Glomerular endothelial cell (primary cell): ENCODE data around the gene CASKIN2. TPM values are rescaled to one million over a fixed set of nuclear protein-coding genes. Genes with fewer than 3 reads are reported as not detected.
"Not testable (repeated sequence)": the region's sequence is repeated elsewhere in the genome, so short reads cannot be mapped to it uniquely, and the experiment has no call there.

Source experiments
- DNase-seq: peaks from one replicate; pipeline ENCODE4 v3.0.0-alpha.2; 2011; ENCODE audit warnings: low read depth, low spot score; ENCODE audit errors: extremely low read depth
- total RNA-seq: library from RNA; depleted of rRNA; stranded (reverse); fragments of >200 nt; gene quantifications from 2 replicates; pipeline ENCODE4 v1.2.3, GENCODE V29; 2015

Gene CASKIN2
- total RNA-seq, 1 donor from 2014 or later: 21.3 TPM

DNA sequence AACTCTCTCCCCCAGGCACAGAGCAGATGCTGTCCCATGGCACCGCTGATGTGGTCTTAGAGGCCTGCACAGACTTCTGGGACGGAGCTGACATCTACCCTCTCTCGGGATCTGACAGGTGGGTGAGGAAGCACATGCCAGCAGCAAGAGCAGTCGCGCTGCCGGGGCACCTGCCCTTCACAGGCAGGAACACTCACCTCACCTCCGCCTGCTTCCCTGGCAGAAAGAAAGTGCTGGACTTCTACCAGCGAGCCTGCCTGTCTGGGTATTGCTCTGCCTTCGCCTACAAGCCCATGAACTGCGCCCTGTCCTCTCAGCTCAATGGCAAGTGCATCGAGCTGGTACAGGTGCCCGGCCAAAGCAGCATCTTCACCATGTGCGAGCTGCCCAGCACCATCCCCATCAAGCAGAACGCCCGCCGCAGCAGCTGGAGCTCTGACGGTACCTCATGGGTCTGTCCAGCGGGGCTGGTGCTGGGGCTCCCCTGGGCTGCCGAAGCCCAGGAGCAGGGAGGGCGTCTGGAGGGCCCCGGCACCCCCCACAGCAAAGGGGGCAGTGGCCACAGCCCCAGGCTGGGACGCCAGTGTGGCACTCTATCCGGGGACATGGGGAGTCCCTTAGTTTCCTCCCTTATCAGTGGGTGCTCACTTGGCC lies 21.7 kb downstream of the CASKIN2 start:
- no peak for DNase-seq

DNA sequence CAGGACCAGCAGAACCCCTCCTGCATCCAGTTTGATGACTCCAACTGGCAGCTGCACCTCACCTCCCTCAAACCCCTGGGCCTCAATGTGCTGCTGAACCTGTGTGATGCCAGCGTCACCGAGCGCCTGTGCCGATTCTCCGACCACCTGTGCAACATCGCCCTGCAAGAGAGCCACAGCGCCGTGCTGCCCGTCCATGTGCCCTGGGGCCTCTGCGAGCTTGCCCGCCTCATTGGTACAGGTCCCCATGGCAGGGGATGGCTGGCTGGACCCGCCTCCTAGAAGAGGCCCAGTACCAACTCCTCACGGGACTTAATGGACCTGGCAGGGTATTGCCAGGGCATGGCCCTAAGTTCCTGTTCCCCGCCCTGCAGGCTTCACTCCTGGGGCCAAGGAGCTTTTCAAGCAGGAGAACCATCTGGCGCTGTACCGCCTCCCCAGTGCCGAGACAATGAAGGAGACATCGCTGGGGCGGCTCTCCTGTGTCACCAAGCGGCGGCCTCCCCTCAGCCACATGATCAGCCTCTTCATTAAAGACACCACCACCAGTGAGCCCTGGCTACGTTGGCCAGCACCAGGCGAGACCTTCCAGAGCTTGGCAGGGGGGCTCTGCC lies 22.7 kb downstream of the CASKIN2 start:
- no peak for DNase-seq

DNA sequence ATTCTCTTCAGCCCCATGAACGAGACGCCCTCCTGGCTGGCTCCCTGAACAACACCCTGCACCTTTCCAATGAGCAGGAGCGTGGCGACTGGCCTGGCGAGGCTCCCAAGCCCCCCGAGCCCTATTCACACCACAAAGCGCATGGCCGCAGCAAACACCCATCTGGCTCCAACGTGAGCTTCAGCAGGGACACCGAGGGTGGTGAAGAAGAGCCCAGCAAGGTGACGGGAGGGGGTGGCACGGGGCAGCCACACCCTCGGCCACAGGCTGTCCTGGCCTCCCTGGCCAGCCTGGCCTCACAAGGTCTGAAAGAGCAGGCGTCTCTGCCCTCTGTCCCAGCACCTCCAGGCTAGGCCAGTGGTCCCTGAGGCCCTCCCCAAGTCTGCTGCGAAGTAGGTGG lies 23.7 kb downstream of the CASKIN2 start:
- no peak for DNase-seq

DNA sequence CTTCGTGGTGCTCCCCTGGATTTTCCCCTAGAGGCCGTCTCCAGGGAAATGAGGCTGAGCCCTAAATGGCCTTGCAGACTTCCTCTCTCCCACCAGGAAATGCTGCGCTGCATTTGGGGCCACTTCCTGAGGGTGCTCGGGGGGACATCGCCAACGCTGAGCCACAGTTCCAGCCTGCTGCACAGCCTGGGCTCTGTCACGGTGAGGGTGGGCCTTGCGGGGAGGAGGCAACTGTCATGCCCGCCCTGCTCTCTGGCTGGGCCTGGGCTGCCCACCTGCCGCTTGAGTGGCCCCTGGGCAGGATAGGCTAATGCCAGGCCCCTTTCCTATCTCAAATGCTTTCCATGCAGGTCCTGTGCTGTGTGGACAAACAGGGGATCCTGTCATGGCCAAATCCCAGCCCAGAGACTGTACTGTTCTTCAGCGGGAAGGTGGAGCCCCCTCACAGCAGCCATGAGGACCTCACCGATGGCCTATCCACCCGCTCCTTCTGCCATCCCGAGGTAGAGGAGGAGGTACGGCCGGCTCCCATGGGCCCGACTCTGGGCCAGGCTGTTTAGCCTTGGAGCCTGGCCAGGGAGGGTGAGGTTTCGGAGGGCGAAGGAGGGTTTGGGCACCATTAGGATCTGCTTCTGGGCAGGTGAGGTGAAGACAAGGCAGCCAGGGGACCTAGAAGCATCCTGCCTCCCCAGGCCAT lies 24.2 kb downstream of the CASKIN2 start:
- no peak for DNase-seq

DNA sequence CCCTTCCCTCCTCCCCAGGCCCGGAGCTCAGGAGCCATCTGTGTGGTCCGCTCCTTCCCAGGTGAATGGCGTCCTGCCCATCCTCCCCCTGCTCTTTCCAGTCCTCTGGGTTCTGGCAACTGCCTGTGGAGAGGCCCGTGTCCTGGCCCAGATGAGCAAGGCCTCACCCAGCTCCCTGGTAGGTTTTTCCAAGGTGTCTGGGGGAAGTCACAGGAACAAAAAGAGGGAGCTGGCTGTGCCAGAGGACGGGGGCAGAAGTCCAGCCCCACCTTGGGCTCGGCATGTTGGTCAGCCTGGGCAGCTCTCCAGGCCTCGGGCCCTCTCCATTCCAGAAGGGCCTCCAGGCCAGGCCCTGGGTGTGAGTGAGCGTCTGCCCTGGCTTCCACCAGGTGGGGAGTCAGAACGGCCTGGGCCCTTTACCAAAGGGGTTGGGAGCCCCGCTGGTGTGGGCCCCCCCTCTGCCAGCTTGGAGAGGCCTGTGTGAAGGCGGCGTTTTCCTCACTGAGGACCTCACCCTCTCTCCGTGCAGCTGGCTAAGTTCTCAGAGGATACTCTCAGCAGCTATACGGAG lies 25.1 kb downstream of the CASKIN2 start:
- DNase-seq: no peak

DNA sequence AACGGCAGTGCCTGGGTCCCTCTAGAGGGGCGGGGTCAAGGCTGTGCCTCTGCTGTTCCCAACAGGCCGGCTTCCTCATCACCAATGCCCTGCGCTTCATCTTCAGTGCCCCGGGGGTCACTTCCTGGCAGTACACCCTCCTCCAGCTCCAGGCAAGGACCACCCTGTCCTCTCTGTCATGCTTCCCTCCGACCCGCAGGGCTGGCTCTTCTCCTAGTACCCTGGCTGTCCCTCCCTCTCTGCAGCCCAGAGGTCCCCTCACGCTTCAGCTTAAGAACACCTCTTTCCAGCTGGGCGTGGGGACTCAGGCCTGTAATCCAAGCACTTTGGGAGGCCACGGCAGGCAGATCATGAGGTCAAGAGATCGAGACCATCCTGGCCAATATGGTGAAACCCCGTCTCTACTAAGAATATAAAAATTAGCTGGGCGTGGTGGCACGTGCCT lies 25.8 kb downstream of the CASKIN2 start:
- DNase-seq: no peak

DNA sequence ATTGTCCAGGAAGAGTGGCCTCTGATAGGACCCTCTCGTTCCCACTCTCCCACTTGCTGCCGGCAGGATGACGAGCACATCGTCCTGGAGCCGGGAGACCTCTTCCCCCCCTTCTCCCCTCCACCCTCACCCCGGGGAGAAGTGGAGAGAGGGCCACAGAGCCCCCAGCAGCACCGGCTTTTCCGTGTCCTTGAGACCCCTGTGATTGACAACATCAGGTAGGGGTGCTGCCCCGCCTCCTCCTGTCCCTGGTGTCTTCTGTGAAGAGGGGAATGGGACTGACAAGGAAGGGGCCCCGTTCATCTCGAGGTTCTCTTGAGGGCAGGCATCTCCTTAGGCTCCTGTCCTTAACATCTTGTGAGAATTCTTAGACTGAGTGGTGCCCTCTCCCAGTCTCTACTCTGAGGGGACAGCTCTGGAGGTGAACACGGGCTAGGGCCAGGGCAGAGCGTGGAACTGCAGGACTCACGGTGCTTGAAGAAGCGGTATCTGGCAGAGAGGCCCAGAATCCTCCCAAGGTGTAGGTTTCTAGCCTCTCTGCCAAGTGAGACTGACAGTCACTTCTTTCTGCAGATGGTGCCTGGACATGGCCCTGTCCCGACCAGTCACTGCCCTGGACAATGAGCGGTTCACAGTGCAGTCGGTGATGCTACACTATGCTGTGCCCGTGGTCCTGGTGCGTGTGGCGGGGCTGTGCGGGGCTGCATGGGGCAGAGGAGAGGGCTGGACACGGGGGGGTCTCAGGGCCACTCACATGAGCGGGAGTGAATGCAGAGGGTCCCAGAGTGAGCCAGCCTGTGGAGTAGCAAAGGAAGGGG lies 26.4 kb downstream of the CASKIN2 start:
- no peak for DNase-seq

DNA sequence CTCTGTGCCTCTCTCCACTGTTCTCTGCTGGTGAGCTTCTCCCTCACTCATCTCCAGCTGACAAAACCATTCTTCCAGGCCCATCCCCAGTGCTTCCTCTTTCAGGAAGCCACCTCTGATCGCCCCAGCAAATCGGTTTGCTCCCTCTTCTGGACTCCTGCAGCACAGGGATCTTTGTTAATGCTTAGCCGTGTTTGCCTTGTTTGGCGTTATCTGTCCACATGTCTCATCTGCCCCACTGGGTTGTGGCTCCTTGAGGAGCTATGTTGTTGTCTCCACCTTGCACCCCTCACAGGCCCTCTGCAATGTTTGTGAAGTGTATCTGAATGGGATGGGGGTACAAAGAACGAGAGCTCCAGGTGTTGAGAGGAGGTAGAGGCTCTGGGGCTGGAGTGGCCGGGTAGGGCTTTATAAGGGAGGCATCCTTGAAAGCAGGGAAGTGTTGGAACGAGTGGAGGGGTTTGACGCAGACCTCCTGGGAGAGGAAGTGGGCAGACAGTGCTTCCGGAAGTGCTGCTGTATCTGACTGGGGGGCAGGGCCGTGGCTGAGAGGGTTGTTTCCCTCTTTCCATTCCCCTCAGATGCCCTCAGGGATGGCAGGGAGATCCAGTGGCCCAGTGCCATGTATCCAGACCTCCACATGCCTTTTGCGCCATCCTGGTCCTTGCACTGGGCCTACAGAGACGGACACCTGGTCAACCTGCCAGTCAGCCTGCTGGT lies 27.8 kb downstream of the CASKIN2 start:
- DNase-seq: no peak

DNA sequence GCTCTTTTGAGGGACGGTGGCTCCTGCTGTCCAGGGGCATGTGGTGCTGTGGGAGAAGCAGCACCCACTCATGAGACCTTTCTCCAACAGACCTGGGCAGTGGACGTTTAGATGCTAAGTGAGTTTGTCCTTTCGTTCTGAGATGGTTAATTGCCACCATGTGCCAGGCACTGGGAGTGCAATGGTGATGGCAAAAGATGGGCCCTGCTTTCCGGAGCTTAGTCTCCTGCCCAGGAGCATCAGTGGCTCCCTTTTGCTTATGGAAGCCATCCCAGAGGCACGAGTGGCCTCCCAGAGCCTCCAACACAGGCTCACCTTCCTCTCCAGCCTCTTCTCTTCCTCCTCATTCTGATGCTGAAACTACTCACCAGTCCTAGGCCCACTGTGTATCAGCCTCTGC lies 28.4 kb downstream of the CASKIN2 start:
- no peak for DNase-seq

DNA sequence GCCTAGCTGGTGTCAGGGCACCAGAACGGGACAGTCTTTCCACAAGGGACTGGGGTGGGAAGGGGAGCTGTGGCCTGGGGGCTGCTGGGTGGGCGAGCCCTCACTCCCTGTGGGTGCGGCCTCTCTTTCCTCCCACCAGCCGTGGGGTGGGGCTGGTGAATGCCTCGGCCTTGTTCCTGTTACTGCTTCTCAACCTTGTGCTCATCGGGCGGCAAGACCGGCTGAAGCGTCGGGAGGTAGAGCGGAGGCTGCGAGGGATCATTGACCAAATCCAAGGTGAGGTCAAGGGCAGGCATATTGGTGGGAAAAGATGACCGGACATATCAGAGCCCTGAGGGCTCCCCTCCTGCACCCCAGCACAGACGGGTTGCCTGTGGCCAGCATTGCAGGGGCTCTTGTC lies 29.2 kb downstream of the CASKIN2 start:
- DNase-seq: no peak

DNA sequence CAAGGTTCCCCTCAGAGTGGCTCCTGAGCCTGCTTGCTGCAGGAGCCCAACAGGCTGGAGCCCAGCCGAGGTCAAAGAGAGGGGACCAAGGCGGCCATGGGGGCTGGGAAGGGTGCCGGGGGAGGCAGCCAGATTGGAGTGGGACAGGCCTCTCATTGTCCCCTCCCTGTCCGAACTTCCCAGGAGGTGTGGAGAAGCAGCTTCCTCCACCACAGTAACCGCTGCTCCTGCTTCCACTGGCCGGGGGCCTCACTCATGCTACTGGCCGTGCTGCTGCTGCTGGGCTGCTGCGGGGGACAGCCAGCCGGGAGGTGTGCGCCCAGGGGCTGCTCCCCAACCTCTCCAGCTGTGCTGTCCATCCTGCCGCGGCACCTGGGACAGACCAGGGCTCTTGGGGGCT lies 29.6 kb downstream of the CASKIN2 start:
- DNase-seq: no peak

DNA sequence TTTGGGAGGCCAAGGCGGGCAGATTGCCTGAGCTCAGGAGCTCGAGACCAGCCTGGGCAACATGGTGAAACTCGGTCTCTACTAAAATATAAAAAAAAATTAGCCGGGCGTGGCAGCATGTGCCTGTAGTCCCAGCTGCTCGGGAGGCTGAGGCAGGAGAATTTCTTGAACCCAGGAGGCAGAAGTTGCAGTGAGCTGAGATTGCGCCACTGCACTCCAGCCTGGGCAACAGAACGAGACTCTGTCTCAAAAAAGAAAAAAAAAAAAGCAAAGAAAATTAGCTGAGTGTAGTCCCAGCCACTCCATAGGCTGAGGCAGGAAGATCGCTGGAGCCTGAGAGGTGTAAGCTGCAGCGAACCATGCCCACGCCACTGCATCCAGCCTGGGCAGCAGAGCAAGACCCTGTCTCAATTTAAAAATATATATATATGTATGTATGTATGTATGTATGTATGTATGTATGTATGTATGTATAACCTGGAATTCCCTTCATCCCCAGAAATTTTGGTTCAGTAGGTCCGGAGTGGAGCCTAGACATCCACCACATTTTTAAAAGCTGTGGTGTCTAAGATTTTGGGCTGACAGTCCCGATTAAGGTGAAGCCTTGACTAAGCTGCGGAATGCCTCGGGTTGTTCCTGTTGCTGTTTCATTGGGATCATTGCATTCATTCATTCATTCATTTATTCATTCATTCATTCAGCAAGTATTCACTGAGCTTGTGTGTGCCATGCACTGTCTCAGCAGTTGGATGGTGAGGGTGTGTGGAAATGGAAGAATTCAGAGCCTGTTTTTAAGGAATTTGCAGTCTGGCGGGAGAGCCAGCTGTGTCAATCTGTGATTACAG lies 33.0 kb downstream of the CASKIN2 start:
- no peak for DNase-seq

DNA sequence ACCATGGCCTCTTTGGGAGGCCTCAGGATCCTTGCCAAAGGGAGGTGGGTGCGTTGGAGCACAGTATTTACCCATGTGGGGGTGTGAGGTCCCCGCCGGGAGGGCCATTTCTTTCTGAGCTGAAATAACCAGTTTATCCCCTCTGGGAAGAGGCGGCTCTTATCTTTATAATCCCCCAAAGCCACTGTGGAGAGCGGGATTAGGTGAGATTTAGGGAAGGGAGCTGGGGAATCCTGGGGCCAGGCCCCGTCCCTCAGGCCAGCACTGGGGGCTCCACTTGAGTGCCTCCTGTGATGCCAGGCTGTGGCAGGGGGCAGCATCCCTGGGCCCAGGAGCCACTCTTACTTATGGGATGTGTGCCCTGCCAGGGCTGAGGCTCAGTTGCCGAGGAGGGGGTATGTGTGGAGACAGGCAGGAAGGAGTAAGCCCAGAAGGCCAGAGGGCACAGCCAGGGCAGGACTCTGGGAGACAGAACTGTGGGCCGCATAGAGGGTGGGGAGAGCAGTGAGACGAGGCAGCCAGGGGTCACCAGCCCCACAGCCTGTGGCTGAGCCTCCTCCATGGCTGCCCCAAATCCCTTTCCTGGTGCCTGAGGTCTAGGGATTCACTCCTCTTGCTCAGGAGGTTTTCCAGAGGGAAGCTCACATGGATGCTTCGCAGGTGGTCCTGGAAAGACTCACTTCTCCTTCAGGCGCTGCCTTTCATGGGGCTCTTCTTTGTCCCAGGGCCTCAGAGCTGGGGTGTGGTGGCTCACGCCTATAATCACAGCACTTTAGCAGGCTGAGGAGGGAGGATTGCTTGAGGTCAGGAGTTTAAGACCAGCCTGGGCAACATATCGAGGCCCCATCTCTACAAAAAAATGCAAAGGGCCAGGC lies 33.9 kb downstream of the CASKIN2 start:
- DNase-seq: no peak

DNA sequence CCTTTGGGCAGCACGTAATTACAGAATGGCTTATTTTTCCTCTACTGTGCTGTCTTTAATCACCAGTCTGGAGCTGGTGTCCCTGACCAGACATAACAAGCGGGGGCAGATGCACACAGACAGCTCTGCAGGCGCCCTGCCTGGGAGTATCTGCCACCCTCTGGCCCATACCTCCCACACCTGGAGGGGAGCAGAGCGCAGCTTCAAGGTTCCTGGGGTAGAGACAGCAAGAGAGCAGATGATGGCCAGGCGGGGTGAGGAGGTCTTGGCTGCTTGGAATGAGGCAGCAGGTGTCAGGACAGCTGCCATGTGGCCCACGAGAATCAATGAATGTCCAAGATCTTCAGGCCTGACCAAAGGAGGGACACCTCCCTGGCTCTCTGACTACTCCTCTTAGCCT lies 35.1 kb downstream of the CASKIN2 start:
- no peak for DNase-seq

DNA sequence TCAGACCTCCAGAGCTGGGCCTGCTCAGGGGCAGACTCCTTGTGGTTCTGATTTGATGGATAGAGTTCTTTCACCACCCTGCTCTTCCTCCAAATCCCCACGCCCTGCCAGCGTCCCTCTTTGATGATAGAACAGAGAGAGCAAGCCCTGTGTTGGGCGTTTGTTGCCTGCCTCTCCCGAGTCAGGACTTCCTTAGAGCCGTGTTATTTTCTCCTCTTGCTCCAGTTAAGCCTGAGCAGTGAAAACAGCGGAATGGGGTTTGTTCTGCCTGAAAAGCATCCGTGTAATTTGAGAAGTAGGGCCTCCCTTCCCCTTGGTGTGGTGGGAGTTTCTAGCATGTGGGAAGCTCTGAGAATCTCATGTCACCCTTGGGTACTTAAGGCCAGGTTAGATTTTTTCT lies 36.8 kb downstream of the CASKIN2 start:
- no peak for DNase-seq

DNA sequence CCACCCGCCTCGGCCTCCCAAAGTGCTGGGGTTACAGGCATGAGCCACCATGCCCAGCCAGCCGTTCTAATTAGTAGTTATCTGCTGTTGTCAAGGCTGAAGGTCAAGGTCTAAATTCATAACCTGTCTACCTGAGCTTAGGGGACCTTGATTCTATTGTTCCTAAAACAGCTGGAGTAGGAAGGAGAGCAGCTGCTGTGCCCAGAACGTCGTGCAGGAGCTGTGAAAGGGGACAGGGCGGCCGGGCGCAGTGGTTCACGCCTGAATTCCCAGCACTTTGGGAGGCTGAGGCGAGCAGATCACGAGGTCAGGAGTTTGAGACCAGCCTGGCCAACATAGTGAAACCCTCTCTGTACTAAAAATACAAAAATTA lies 37.9 kb downstream of the CASKIN2 start:
- not testable (repeated sequence) for DNase-seq

DNA sequence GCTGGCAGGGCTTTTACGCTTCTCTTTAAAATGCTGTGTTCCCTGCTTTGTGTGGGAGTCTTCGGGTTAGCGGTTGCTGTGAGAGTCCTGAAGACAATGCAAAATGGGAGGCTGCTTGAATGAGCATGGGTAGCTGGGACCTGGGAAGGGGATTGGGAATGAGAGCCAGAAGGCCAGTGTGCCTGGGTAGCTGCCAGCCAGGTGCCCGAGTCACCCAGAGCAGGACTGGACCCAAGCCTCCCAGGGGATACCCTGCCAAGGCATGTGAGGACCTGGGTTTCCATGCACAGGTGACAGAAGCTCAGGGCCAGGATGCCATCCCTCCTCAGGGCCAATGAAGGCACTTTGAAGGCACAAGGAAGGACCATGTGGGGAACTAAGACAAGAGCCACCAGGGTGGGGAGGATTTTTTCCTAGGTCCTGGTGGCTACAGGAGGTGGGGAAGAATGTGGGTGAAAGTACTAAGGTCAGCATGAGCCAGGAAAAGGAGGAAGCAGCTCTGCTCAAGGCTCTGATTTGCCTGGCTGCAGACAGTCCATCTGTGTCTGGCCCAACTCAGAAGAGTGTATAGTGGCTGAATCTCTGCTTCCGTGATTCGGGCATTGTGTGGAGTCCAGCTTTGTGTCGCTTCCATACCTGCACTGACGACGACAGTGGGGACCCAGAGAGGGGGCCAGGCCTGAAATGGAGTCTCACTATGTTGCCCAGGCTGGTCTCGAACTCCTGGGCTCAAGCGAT lies 38.4 kb downstream of the CASKIN2 start:
- no peak for DNase-seq

DNA sequence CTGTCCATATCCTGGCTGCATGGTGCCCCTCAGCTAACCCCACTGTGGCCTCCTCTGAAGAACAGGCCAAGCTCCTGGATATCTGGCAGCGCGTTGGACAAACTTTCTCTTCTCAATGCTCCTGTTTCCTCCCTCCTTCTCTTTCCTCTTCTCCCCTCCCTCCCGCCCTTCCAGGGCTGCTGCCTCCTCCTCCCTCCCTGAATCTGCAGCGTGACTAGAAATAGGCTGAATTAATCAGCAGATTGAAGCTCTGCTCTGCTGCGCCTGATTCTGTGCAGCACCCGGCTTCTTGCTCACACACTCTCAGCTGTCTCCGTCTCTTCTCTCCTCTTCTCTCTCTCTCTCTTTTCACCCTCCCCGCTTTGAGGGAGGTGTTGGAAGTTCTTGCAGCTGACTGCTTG lies 39.1 kb downstream of the CASKIN2 start:
- no peak for DNase-seq
